ENCODE measurements around the gene NCAPD2.

- TF ChIP-seq POLR2A (IDR thresholded peaks at IDR 0.05), result no peak
- no peak for TF ChIP-seq CTCF (IDR thresholded peaks at IDR 0.05)
Observed at GRCh38 chr12:6526201-6526600, 32.3 kb downstream of the NCAPD2 start.
